ENCODE results near the gene TNS1.

The TNS1 gene

DNA sequence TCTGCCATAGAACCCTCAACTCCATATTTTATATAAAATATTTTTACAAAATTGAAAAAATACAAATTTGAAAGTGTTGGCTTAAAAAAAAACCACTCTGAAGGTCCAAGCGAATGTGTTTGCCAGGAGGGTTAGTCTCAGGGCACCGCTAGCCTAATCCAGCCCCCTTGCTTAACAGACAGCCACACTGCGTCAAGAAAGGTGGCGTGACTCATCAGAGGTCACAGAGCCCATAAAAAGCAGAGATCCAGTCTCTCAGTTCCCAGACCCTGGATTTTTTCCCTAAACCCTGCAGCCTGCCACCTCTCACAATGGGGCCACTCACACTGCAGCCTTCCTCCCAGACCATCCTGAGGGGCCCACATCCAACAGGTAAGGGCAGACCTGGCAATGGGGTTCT is 3.9 kb upstream of the TNS1 start:
- no peaks in the 10 kb centered on the region for H3K27me3 ChIP-seq (ENCODE audit: insufficient read depth, low read length, poor library complexity, severe bottlenecking)
- TF ChIP-seq EZH2phosphoT487 (IDR thresholded peaks at IDR 0.05; ENCODE audit: borderline replicate concordance) = no peak
- TF ChIP-seq, protein P1, sequence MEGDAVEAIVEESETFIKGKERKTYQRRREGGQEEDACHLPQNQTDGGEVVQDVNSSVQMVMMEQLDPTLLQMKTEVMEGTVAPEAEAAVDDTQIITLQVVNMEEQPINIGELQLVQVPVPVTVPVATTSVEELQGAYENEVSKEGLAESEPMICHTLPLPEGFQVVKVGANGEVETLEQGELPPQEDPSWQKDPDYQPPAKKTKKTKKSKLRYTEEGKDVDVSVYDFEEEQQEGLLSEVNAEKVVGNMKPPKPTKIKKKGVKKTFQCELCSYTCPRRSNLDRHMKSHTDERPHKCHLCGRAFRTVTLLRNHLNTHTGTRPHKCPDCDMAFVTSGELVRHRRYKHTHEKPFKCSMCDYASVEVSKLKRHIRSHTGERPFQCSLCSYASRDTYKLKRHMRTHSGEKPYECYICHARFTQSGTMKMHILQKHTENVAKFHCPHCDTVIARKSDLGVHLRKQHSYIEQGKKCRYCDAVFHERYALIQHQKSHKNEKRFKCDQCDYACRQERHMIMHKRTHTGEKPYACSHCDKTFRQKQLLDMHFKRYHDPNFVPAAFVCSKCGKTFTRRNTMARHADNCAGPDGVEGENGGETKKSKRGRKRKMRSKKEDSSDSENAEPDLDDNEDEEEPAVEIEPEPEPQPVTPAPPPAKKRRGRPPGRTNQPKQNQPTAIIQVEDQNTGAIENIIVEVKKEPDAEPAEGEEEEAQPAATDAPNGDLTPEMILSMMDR (conservative IDR thresholded peaks at IDR 0.05; ENCODE audit: low read length) = no peak
- no peak overlapping the region for H3K9ac ChIP-seq (ENCODE audit: low read depth, low read length, poor library complexity, severe bottlenecking)
- H3K9me2 ChIP-seq (replicated peaks; ENCODE audit: low read depth, low read length) = no peaks in the 10 kb centered on the region
- peaks cover 11% of the 10 kb centered on the region for H3K4me1 ChIP-seq (ENCODE audit: insufficient read depth, low read length, poor library complexity, severe bottlenecking)
- no peaks in the 10 kb centered on the region for H3K36me3 ChIP-seq (ENCODE audit: insufficient read depth, low read length)
- H3K9me3 ChIP-seq (ENCODE audit: insufficient read depth, low read depth, low read length) = no peaks in the 10 kb centered on the region
- no peak overlapping the region for H3K4me2 ChIP-seq (ENCODE audit: low read depth, low read length, poor library complexity, severe bottlenecking)
- no peaks in the 10 kb centered on the region for H3F3A ChIP-seq (ENCODE audit: low read depth)
- H4K20me1 ChIP-seq (ENCODE audit: insufficient read depth, low read length, poor library complexity, severe bottlenecking) = no peaks in the 10 kb centered on the region
- H2AFZ ChIP-seq (ENCODE audit: low read length) = no peak overlapping the region
- H3K4me3 ChIP-seq (ENCODE audit: low read length, poor library complexity, severe bottlenecking) = no peak overlapping the region
- no peaks in the 10 kb centered on the region for H3K79me2 ChIP-seq (ENCODE audit: insufficient read depth, low read length)

DNA sequence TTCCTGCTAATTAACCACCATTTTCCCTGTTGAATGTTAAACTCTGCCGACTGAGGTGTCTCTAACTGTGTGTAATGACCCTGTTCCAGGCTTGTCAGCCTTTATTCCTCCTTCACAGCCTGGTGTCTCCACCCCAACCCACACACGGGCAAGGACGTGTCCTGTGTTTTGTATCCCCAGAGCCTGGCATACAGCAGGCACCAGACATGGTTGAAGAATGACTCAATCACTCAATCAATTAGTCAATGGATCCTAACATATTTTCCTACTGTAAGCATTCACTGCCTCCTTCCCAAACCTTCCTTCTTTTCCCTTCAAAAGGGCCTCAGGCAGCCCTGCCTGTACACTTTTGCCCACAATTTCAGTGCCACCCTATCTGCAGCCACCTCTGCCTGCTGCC is 2.7 kb upstream of the TNS1 start:
- H3K9ac ChIP-seq (ENCODE audit: low read depth, low read length, poor library complexity, severe bottlenecking) = no peak overlapping the region
- no peaks in the 10 kb centered on the region for H3K9me3 ChIP-seq (ENCODE audit: insufficient read depth, low read depth, low read length)
- H2AFZ ChIP-seq (ENCODE audit: low read length) = no peak overlapping the region
- no peaks in the 10 kb centered on the region for H4K20me1 ChIP-seq (ENCODE audit: insufficient read depth, low read length, poor library complexity, severe bottlenecking)
- H3K4me3 ChIP-seq (ENCODE audit: low read length, poor library complexity, severe bottlenecking) = no peak overlapping the region
- peaks cover 11% of the 10 kb centered on the region for H3K4me1 ChIP-seq (ENCODE audit: insufficient read depth, low read length, poor library complexity, severe bottlenecking)
- TF ChIP-seq, protein P1 (conservative IDR thresholded peaks at IDR 0.05; ENCODE audit: low read length) = no peak
- no peak for TF ChIP-seq EZH2phosphoT487 (IDR thresholded peaks at IDR 0.05; ENCODE audit: borderline replicate concordance)
- no peaks in the 10 kb centered on the region for H3F3A ChIP-seq (ENCODE audit: low read depth)
- H3K9me2 ChIP-seq (replicated peaks; ENCODE audit: low read depth, low read length) = no peaks in the 10 kb centered on the region
- no peaks in the 10 kb centered on the region for H3K79me2 ChIP-seq (ENCODE audit: insufficient read depth, low read length)
- H3K36me3 ChIP-seq (ENCODE audit: insufficient read depth, low read length) = no peaks in the 10 kb centered on the region
- H3K4me2 ChIP-seq (ENCODE audit: low read depth, low read length, poor library complexity, severe bottlenecking) = no peak overlapping the region
- H3K27me3 ChIP-seq (ENCODE audit: insufficient read depth, low read length, poor library complexity, severe bottlenecking) = no peaks in the 10 kb centered on the region

DNA sequence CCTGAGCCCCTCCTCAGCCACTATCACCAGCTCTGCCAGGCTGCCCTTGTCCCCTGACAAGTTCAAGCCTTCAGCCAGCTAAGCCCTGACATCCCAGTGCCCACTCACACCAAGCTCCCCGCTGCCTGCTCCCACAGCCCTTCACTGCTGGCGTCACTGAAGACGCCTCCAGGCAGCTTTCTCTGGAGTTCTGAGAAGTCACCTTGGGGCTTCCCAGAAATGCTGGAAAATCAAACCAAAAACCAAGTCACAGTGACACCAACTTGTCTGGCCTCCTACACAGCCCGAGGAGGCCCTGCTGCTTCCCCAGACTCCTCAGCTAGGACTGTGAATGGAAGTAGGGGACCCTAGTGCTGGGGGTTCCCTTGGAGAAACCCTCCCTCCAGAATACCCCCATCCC is 2.2 kb upstream of the TNS1 start:
- Histone ChIP-seq H3K27me3 (ENCODE audit: insufficient read depth, low read length, poor library complexity, severe bottlenecking) (no peaks in the 10 kb centered on the region), H3K9me3 (ENCODE audit: insufficient read depth, low read depth, low read length) (no peaks in the 10 kb centered on the region), H4K20me1 (ENCODE audit: insufficient read depth, low read length, poor library complexity, severe bottlenecking) (no peaks in the 10 kb centered on the region), H3K4me1 (ENCODE audit: insufficient read depth, low read length, poor library complexity, severe bottlenecking) (peaks cover 11% of the 10 kb centered on the region), H3K4me2 (ENCODE audit: low read depth, low read length, poor library complexity, severe bottlenecking) (no peak overlapping the region), H3K36me3 (ENCODE audit: insufficient read depth, low read length) (no peaks in the 10 kb centered on the region), H3K79me2 (ENCODE audit: insufficient read depth, low read length) (no peaks in the 10 kb centered on the region), H2AFZ (ENCODE audit: low read length) (no peak overlapping the region), H3K9me2 (replicated peaks; ENCODE audit: low read depth, low read length) (no peaks in the 10 kb centered on the region), H3F3A (ENCODE audit: low read depth) (no peaks in the 10 kb centered on the region), H3K4me3 (ENCODE audit: low read length, poor library complexity, severe bottlenecking) (no peak overlapping the region), H3K9ac (ENCODE audit: low read depth, low read length, poor library complexity, severe bottlenecking) (no peak overlapping the region)
- no peak for TF ChIP-seq EZH2phosphoT487 (IDR thresholded peaks at IDR 0.05; ENCODE audit: borderline replicate concordance)
- TF ChIP-seq, protein P1 (conservative IDR thresholded peaks at IDR 0.05; ENCODE audit: low read length) = no peak

All from Loucy (cell line).